Cardiac muscle cell (in vitro differentiated cells and primary cell): ENCODE measurements around the gene TIMM23. TPM values are rescaled to one million over a fixed set of nuclear protein-coding genes. Genes with fewer than 3 reads are reported as not detected.
"Not testable (repeated sequence)": the region's sequence is repeated elsewhere in the genome, so short reads cannot be mapped to it uniquely, and the experiment has no call there.

Source experiments
- DNase-seq, 2 donors: peaks; one replicate each; pipeline versions ENCODE4 v3.0.0 to v3.0.0-alpha.2; 2010 to 2017; ENCODE audit warnings: low read depth in 1 of 2, low spot score in 1 of 2
- H3K27ac ChIP-seq: fragments of 200-600 bp; sonication (generic); 2 replicates; pipeline ENCODE4 v1.5.1; 2016
- H3K27me3 ChIP-seq: fragments of 200-600 bp; sonication (generic); 2 replicates; pipeline ENCODE4 v1.6.0; 2016; ENCODE audit warnings: control low read depth
- H3K36me3 ChIP-seq: fragments of 200-600 bp; sonication (generic); 2 replicates; pipeline ENCODE4 v1.5.1; 2016; ENCODE audit warnings: control low read depth
- H3K4me1 ChIP-seq: fragments of 200-600 bp; sonication (generic); 2 replicates; pipeline ENCODE4 v1.8.1; 2017; ENCODE audit warnings: low read depth, mild to moderate bottlenecking, mixed run types
- H3K4me3 ChIP-seq: fragments of 200-600 bp; sonication (generic); 2 replicates; pipeline ENCODE4 v1.5.1; 2016; ENCODE audit warnings: mild to moderate bottlenecking
- H3K9me3 ChIP-seq: fragments of 200-600 bp; sonication (generic); 2 replicates; pipeline ENCODE4 v1.5.1; 2017; ENCODE audit warnings: low read depth, mild to moderate bottlenecking, control low read depth
- polyA plus RNA-seq: library from polyadenylated mRNA; unstranded; fragments of >200 nt; fragmentation: Nextera tagmentation; extraction: Ambion mirVana; gene quantifications from 2 replicates; pipeline ENCODE4 v1.2.1, GENCODE V29; 2016
- total RNA-seq: library from RNA; depleted of rRNA; stranded (reverse); fragments of >200 nt; gene quantifications from 2 replicates; pipeline ENCODE4 v1.2.3, GENCODE V29; 2016
- TF ChIP-seq, protein P1 (sequence below): IDR thresholded peaks from 2 replicates; pipeline ENCODE4 v1.5.1; 2012; ENCODE audit warnings: low read depth, mild to moderate bottlenecking, low read length

Gene TIMM23
- total and polyA plus RNA-seq, 2 experiments from 2014 or later, result 92.6 to 140 TPM

DNA sequence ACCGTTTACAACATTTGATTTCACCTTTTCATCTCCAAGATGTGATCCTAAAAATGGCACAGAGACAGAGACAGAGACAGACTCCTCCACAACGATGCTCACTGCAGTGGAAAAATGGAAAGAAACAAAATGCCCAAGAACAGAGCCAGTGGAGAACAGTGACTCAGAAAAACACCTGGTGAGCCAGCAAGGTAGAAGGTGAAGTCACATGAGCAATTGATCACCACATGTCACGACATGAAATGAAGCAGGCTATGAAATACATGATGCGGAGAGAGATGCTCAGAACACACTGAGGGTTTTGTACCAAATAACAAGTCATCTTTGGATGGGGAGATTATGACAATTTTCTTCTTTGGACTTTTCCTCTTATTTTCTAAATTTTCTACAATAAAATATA is 70.2 kb downstream of the TIMM23 start:
- Histone ChIP-seq H3K27ac (no peak overlapping the region), H3K4me1 (no peaks in the 10 kb centered on the region), H3K4me3 (no peak overlapping the region), H3K9me3 (no peaks in the 10 kb centered on the region), H3K27me3 (peaks cover 5% of the 10 kb centered on the region), H3K36me3 (no peaks in the 10 kb centered on the region)
- DNase-seq, result no peak
- TF ChIP-seq, protein P1, sequence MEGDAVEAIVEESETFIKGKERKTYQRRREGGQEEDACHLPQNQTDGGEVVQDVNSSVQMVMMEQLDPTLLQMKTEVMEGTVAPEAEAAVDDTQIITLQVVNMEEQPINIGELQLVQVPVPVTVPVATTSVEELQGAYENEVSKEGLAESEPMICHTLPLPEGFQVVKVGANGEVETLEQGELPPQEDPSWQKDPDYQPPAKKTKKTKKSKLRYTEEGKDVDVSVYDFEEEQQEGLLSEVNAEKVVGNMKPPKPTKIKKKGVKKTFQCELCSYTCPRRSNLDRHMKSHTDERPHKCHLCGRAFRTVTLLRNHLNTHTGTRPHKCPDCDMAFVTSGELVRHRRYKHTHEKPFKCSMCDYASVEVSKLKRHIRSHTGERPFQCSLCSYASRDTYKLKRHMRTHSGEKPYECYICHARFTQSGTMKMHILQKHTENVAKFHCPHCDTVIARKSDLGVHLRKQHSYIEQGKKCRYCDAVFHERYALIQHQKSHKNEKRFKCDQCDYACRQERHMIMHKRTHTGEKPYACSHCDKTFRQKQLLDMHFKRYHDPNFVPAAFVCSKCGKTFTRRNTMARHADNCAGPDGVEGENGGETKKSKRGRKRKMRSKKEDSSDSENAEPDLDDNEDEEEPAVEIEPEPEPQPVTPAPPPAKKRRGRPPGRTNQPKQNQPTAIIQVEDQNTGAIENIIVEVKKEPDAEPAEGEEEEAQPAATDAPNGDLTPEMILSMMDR, result no peak

GRCh38 chr10:46046261-46046660 is 74.0 kb downstream of the TIMM23 start, which contains the start of gene MSMB:
MSMB (minus strand) TSS chr10:46046269; CDS start chr10:46046237, 32 bp downstream.
- no peaks in the 10 kb centered on the region for H3K36me3 ChIP-seq
- TF ChIP-seq, protein P1, result no peak
- peaks cover 5% of the 10 kb centered on the region for H3K27me3 ChIP-seq
- no peak within 1 kb of the TSS for H3K27ac ChIP-seq
- no peaks in the 10 kb centered on the region for H3K4me1 ChIP-seq
- no peaks in the 10 kb centered on the region for H3K9me3 ChIP-seq
- DNase-seq, result no peak
- no peak within 1 kb of the TSS for H3K4me3 ChIP-seq

GRCh38 chr10:46048152-46048551 is 75.9 kb downstream of the TIMM23 start:
- Histone ChIP-seq H3K27me3 (no peaks in the 10 kb centered on the region), H3K9me3 (no peaks in the 10 kb centered on the region), H3K4me3 (no peak overlapping the region), H3K27ac (no peak overlapping the region), H3K36me3 (no peaks in the 10 kb centered on the region), H3K4me1 (no peaks in the 10 kb centered on the region)
- TF ChIP-seq, protein P1, result no peak
- no peak for DNase-seq

- not testable (repeated sequence) for H3K4me1 ChIP-seq, DNase-seq
Observed at GRCh38 chr10:46049497-46049831, 77.2 kb downstream of the TIMM23 start.

DNA sequence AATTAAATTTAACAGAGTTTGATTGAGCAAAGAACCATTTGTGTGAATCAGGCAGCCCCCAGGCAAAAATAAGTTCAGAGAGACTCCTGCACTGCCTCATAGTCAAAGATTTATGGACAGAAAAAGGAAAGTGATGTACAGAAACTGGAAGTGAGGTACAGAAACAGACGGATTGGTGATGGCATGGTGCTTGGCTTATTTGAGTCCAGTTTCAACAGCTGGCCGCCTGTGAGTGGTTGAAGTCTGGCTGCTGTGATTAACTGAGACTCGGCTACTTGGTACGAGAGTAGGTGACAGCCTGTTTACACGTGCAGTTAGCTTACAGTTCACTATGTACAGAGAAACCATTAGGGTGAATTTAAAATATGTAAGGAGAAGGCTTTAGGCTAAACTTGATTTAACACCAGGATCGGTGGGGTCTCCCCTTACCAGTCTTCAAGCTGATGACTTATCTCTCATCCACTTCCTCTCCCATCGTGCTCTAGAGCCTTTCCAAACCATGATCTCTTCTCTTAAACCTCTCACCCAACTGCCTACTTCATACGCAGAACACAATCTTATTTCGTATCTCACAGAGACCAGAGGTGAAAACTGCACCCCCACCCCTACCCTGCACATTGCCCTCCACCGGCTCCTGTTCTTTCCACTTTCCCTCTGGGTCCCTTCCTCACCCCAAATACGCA is 78.8 kb downstream of the TIMM23 start:
- TF ChIP-seq, protein P1, result no peak
- Histone ChIP-seq H3K4me3 (no peak overlapping the region), H3K27ac (no peak overlapping the region), H3K9me3 (no peaks in the 10 kb centered on the region), H3K36me3 (no peaks in the 10 kb centered on the region), H3K27me3 (no peaks in the 10 kb centered on the region), H3K4me1 (no peaks in the 10 kb centered on the region)
- DNase-seq, result peak in 1 of 2 donors; percentile 27

More at GRCh38 chr10:46049497-46049831, 77.2 kb downstream of the TIMM23 start:
- H3K27me3 ChIP-seq, H3K9me3 ChIP-seq, H3K27ac ChIP-seq, H3K4me3 ChIP-seq, H3K36me3 ChIP-seq: not testable (repeated sequence)

DNA sequence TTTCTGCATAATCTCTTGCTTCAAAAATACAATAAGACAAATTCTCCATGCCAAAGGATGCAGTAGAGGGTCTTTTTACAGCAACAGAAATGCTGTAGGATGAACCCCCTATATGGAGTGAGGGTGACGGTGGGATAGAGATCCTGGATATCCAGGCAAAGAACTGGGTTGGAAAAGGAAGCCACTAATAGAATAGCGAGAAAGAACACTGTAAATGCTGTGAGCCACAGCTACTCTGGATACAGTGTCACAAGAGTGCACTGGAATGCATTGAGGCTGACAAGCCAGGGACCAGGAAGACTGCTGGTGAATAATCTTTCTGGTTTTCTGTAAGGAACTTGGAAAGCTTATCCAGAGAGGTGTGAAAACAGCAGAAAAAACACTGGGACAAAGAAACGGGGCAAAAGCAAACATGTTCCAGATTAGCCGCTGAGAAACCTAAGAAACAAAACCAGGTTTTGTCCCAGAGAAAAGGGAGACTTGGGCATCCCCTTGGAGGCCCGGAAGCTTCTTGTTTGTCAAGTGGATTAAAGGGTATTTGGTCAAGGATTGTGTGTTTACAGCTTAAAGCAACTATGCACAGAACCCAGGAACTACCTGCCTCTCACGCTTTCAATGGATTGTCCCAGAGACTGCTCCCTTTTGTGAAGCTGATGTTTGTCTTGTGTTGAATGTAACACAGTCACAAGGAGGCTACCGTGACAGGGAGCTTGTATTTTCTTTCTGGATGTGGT is 79.9 kb downstream of the TIMM23 start:
- no peak overlapping the region for H3K4me3 ChIP-seq
- no peaks in the 10 kb centered on the region for H3K36me3 ChIP-seq
- DNase-seq, result peak in 1 of 2 donors; percentile 15
- no peaks in the 10 kb centered on the region for H3K4me1 ChIP-seq
- TF ChIP-seq, protein P1, result no peak
- H3K27ac ChIP-seq, result no peak overlapping the region
- no peaks in the 10 kb centered on the region for H3K9me3 ChIP-seq
- H3K27me3 ChIP-seq, result no peaks in the 10 kb centered on the region
